HEK293 (cell line): ENCODE measurements around the gene DMD.

ENCODE experiments used
- CTCF ChIA-PET: fragments of 350-600 bp; formaldehyde crosslinking; extraction: SDS; loops from one replicate; lab custom pipeline; 2021; ENCODE audit warnings: antibody characterized with exemption; lab: Yijun Ruan, JAX
- POLR2A ChIA-PET: fragments of 300-600 bp; formaldehyde crosslinking; extraction: SDS; loops from one replicate; lab custom pipeline; 2020; ENCODE audit warnings: antibody characterized with exemption, inconsistent platforms; lab: Yijun Ruan, JAX
- H3K27ac ChIP-seq: fragments of 200-500 bp; sonication (Bioruptor generic); 2 replicates; pipeline ENCODE4 v1.5.1; 2014; ENCODE audit warnings: low read depth, low read length, control low read depth, inconsistent platforms; ENCODE audit errors: extremely low read depth
- H3K36me3 ChIP-seq, 2 experiments: fragments of 200-500 bp in 1 of 2; sonication (Bioruptor generic) in 1 of 2; 1 replicate in 1 of 2; 2 replicates in 1 of 2; pipeline ENCODE4 v1.5.1; 2014 to 2017; ENCODE audit warnings: inconsistent platforms in 2 of 2, low read length in 2 of 2; ENCODE audit not compliant: control insufficient read depth in 2 of 2, insufficient read depth in 1 of 2
- H3K4me1 ChIP-seq: fragments of 200-500 bp; sonication (Bioruptor generic); 2 replicates; pipeline ENCODE4 v1.5.1; 2014; ENCODE audit warnings: mild to moderate bottlenecking, low read length, inconsistent platforms; ENCODE audit not compliant: control insufficient read depth, insufficient read depth
- H3K4me3 ChIP-seq: 2 replicates; pipeline ENCODE4 v1.5.1; 2011; ENCODE audit warnings: low read depth, mild to moderate bottlenecking, control low read depth, low read length, moderate library complexity
- H3K9me3 ChIP-seq: fragments of 200-500 bp; sonication (Bioruptor generic); 2 replicates; pipeline ENCODE4 v1.5.1; 2014; ENCODE audit warnings: low read depth, low read length, inconsistent platforms; ENCODE audit not compliant: control insufficient read depth, insufficient read depth
- GFI1B ChIP-seq: fragments of 450-650 bp; formaldehyde crosslinking; IDR thresholded peaks from 2 replicates; pipeline ENCODE4 v1.5.1; 2016; ENCODE audit warnings: missing biosample characterization, missing genetic modification characterization
- IKZF3 ChIP-seq: fragments of 450-650 bp; IDR thresholded peaks from 2 replicates; pipeline ENCODE4 v1.5.0; 2018; ENCODE audit warnings: missing biosample characterization, mild to moderate bottlenecking, missing genetic modification characterization, moderate library complexity
- KLF1 ChIP-seq: fragments of 450-650 bp; formaldehyde crosslinking; IDR thresholded peaks from 2 replicates; pipeline ENCODE4 v1.5.1; 2016; ENCODE audit warnings: missing biosample characterization, missing genetic modification characterization
- SP2 ChIP-seq: fragments of 450-650 bp; formaldehyde crosslinking; IDR thresholded peaks from 2 replicates; pipeline ENCODE4 v1.5.1; 2016; ENCODE audit warnings: missing biosample characterization, missing genetic modification characterization
- SP7 ChIP-seq: fragments of 450-650 bp; formaldehyde crosslinking; IDR thresholded peaks from 2 replicates; pipeline ENCODE4 v1.5.1; 2016; ENCODE audit warnings: missing biosample characterization, missing genetic modification characterization
- ZBTB21 ChIP-seq: fragments of 450-650 bp; formaldehyde crosslinking; IDR thresholded peaks from 2 replicates; pipeline ENCODE4 v1.5.1; 2017; ENCODE audit warnings: missing biosample characterization, missing genetic modification characterization
- ZBTB8A ChIP-seq: fragments of 450-650 bp; formaldehyde crosslinking; IDR thresholded peaks from 2 replicates; pipeline ENCODE4 v1.5.1; 2016; ENCODE audit warnings: missing biosample characterization, missing genetic modification characterization
- ZNF221 ChIP-seq: fragments of 450-650 bp; formaldehyde crosslinking; IDR thresholded peaks from 2 replicates; pipeline ENCODE4 v1.5.1; 2017; ENCODE audit warnings: missing biosample characterization, missing genetic modification characterization, borderline replicate concordance
- ZNF266 ChIP-seq: fragments of 450-650 bp; formaldehyde crosslinking; IDR thresholded peaks from 2 replicates; pipeline ENCODE4 v1.5.1; 2016; ENCODE audit warnings: missing biosample characterization, missing genetic modification characterization, low read depth
- ZNF366 ChIP-seq: fragments of 450-650 bp; formaldehyde crosslinking; conservative IDR thresholded peaks from 2 replicates; pipeline ENCODE4 v1.5.1; 2016; ENCODE audit warnings: missing biosample characterization, missing genetic modification characterization
- ZNF394 ChIP-seq: fragments of 450-650 bp; formaldehyde crosslinking; IDR thresholded peaks from 2 replicates; pipeline ENCODE4 v1.5.1; 2016; ENCODE audit warnings: missing biosample characterization, missing genetic modification characterization, mild to moderate bottlenecking, moderate library complexity, borderline replicate concordance
- ZNF423 ChIP-seq: fragments of 450-650 bp; formaldehyde crosslinking; IDR thresholded peaks from 2 replicates; pipeline ENCODE4 v1.5.1; 2016; ENCODE audit warnings: missing biosample characterization, missing genetic modification characterization
- ZNF426 ChIP-seq: fragments of 450-650 bp; formaldehyde crosslinking; IDR thresholded peaks from 2 replicates; pipeline ENCODE4 v1.5.1; 2017; ENCODE audit warnings: missing biosample characterization, missing genetic modification characterization, mild to moderate bottlenecking, inconsistent platforms, moderate library complexity
- ZNF529 ChIP-seq: fragments of 450-650 bp; formaldehyde crosslinking; IDR thresholded peaks from 2 replicates; pipeline ENCODE4 v1.5.1; 2017; ENCODE audit warnings: missing genetic modification characterization, missing biosample characterization; ENCODE audit not compliant: insufficient replicate concordance
- ZNF555 ChIP-seq: fragments of 450-650 bp; formaldehyde crosslinking; conservative IDR thresholded peaks from 2 replicates; pipeline ENCODE4 v1.5.1; 2017; ENCODE audit warnings: missing biosample characterization, mild to moderate bottlenecking, missing genetic modification characterization, inconsistent platforms
- ZNF623 ChIP-seq: fragments of 450-650 bp; formaldehyde crosslinking; IDR thresholded peaks from 2 replicates; pipeline ENCODE4 v1.5.1; 2016; ENCODE audit warnings: missing biosample characterization, missing genetic modification characterization
- ZNF654 ChIP-seq: fragments of 450-650 bp; formaldehyde crosslinking; IDR thresholded peaks from 2 replicates; pipeline ENCODE4 v1.5.1; 2016; ENCODE audit warnings: low read depth, missing biosample characterization, missing genetic modification characterization
- ZSCAN30 ChIP-seq: fragments of 450-650 bp; IDR thresholded peaks from 2 replicates; pipeline ENCODE4 v1.5.1; 2018; ENCODE audit warnings: missing biosample characterization, mild to moderate bottlenecking, missing genetic modification characterization, moderate library complexity
- TF ChIP-seq, protein P1 (sequence below): fragments of 450-650 bp; formaldehyde crosslinking; conservative IDR thresholded peaks from 2 replicates; pipeline ENCODE4 v1.5.1; 2016; ENCODE audit warnings: low read depth, missing biosample characterization, missing genetic modification characterization
- TF ChIP-seq, protein P2 (sequence below): fragments of 450-650 bp; formaldehyde crosslinking; conservative IDR thresholded peaks from 2 replicates; pipeline ENCODE4 v1.5.1; 2016; ENCODE audit warnings: low read depth, missing biosample characterization, missing genetic modification characterization
- TF ChIP-seq, protein P3 (sequence below): fragments of 450-650 bp; formaldehyde crosslinking; IDR thresholded peaks from 2 replicates; pipeline ENCODE4 v1.5.1; 2016; ENCODE audit warnings: missing biosample characterization, missing genetic modification characterization
- TF ChIP-seq, protein P4 (sequence below): fragments of 450-650 bp; formaldehyde crosslinking; IDR thresholded peaks from 2 replicates; pipeline ENCODE4 v1.5.1; 2017; ENCODE audit warnings: missing biosample characterization, missing genetic modification characterization
- TF ChIP-seq, protein P5 (sequence below): fragments of 450-650 bp; formaldehyde crosslinking; IDR thresholded peaks from 2 replicates; pipeline ENCODE4 v1.5.1; 2017; ENCODE audit warnings: missing biosample characterization, missing genetic modification characterization

DMD gene

DNA sequence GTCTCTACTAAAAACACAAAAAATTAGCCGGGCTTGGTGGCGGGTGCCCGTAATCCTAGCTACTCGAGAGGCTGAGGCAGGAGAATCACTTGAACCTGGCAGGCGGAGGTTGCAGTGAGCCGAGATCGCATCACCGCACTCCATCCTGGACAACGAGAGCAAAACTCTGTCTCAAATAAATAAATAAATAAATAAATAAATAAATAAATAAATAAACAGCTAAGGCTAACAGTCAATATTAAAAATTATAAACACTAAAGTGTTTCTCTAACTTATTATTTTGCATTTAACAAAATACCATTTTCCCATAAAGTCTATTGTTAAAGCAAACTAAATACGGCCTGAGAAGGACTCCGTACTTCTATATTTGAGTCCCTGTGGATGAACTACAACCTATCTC is 137.7 kb downstream of the DMD start (continued):
- TF ChIP-seq, protein P1, sequence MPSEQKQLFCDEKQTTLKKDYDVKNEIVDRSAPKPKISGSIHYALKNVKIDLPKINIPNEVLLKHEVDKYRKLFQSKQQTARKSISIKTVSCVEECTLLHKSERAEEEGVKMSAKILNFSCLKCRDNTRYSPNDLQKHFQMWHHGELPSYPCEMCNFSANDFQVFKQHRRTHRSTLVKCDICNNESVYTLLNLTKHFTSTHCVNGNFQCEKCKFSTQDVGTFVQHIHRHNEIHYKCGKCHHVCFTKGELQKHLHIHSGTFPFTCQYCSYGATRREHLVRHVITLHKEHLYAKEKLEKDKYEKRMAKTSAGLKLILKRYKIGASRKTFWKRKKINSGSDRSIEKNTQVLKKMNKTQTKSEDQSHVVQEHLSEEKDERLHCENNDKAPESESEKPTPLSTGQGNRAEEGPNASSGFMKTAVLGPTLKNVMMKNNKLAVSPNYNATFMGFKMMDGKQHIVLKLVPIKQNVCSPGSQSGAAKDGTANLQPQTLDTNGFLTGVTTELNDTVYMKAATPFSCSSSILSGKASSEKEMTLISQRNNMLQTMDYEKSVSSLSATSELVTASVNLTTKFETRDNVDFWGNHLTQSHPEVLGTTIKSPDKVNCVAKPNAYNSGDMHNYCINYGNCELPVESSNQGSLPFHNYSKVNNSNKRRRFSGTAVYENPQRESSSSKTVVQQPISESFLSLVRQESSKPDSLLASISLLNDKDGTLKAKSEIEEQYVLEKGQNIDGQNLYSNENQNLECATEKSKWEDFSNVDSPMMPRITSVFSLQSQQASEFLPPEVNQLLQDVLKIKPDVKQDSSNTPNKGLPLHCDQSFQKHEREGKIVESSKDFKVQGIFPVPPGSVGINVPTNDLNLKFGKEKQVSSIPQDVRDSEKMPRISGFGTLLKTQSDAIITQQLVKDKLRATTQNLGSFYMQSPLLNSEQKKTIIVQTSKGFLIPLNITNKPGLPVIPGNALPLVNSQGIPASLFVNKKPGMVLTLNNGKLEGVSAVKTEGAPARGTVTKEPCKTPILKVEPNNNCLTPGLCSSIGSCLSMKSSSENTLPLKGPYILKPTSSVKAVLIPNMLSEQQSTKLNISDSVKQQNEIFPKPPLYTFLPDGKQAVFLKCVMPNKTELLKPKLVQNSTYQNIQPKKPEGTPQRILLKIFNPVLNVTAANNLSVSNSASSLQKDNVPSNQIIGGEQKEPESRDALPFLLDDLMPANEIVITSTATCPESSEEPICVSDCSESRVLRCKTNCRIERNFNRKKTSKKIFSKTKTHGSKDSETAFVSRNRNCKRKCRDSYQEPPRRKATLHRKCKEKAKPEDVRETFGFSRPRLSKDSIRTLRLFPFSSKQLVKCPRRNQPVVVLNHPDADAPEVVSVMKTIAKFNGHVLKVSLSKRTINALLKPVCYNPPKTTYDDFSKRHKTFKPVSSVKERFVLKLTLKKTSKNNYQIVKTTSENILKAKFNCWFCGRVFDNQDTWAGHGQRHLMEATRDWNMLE (tag by site-specific recombination) = peak; percentile 68
- 0 out of 2 replicates have a peak, but pooled peaks have one; percentile 8 for TF ChIP-seq ZNF654
- TF ChIP-seq ZNF623 (tag by site-specific recombination) = peak; percentile 53
- TF ChIP-seq ZNF426 (tag by site-specific recombination) = peak; percentile 69
- TF ChIP-seq ZNF266 (tag by site-specific recombination) = peak; percentile 26; the same call in 1 of the 2 replicates
- 0 out of 2 replicates have a peak, but pooled peaks have one; percentile 35 for TF ChIP-seq ZBTB8A (tag by site-specific recombination)
- TF ChIP-seq, protein P2, sequence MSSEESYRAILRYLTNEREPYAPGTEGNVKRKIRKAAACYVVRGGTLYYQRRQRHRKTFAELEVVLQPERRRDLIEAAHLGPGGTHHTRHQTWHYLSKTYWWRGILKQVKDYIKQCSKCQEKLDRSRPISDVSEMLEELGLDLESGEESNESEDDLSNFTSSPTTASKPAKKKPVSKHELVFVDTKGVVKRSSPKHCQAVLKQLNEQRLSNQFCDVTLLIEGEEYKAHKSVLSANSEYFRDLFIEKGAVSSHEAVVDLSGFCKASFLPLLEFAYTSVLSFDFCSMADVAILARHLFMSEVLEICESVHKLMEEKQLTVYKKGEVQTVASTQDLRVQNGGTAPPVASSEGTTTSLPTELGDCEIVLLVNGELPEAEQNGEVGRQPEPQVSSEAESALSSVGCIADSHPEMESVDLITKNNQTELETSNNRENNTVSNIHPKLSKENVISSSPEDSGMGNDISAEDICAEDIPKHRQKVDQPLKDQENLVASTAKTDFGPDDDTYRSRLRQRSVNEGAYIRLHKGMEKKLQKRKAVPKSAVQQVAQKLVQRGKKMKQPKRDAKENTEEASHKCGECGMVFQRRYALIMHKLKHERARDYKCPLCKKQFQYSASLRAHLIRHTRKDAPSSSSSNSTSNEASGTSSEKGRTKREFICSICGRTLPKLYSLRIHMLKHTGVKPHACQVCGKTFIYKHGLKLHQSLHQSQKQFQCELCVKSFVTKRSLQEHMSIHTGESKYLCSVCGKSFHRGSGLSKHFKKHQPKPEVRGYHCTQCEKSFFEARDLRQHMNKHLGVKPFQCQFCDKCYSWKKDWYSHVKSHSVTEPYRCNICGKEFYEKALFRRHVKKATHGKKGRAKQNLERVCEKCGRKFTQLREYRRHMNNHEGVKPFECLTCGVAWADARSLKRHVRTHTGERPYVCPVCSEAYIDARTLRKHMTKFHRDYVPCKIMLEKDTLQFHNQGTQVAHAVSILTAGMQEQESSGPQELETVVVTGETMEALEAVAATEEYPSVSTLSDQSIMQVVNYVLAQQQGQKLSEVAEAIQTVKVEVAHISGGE (tag by site-specific recombination) = peak; percentile 62
- peak; percentile 27 for TF ChIP-seq ZNF529 (tag by site-specific recombination)

DNA sequence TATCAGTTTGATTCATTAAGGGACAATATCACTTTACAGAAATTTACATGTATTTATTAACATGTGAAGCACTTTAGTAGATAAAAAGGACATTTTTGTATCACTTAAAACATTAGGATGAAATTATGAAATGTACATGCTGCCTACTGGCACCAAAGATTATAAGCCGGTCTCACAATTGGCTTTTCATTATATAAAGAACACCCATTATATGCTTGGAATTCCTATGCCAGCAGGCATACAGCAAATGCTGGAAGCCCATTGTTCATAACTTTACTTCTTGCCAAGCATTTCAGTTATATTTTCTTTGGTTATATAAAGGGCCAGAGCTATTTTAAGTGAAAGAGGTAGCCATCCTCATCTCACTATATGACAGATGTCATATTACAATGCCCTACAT is 145.9 kb downstream of the DMD start:
- no peaks in the 10 kb centered on the region for H3K4me1 ChIP-seq
- TF ChIP-seq, protein P3, sequence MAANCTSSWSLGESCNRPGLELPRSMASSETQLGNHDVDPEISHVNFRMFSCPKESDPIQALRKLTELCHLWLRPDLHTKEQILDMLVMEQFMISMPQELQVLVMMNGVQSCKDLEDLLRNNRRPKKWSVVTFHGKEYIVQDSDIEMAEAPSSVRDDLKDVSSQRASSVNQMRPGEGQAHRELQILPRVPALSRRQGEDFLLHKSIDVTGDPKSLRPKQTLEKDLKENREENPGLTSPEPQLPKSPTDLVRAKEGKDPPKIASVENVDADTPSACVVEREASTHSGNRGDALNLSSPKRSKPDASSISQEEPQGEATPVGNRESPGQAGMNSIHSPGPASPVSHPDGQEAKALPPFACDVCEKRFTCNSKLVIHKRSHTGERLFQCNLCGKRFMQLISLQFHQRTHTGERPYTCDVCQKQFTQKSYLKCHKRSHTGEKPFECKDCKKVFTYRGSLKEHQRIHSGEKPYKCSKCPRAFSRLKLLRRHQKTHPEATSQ (tag by site-specific recombination) = no peak
- TF ChIP-seq KLF1 (tag by site-specific recombination) = no peak
- TF ChIP-seq SP7 (tag by site-specific recombination) = no peak
- TF ChIP-seq ZSCAN30 (tag by site-specific recombination) = no peak
- no peak for TF ChIP-seq GFI1B (tag by site-specific recombination)
- TF ChIP-seq IKZF3 (tag by site-specific recombination) = no peak
- TF ChIP-seq ZNF221 (tag by site-specific recombination) = no peak
- no peak for TF ChIP-seq ZNF423 (tag by site-specific recombination)
- no peak for TF ChIP-seq ZBTB21
- TF ChIP-seq, protein P4, sequence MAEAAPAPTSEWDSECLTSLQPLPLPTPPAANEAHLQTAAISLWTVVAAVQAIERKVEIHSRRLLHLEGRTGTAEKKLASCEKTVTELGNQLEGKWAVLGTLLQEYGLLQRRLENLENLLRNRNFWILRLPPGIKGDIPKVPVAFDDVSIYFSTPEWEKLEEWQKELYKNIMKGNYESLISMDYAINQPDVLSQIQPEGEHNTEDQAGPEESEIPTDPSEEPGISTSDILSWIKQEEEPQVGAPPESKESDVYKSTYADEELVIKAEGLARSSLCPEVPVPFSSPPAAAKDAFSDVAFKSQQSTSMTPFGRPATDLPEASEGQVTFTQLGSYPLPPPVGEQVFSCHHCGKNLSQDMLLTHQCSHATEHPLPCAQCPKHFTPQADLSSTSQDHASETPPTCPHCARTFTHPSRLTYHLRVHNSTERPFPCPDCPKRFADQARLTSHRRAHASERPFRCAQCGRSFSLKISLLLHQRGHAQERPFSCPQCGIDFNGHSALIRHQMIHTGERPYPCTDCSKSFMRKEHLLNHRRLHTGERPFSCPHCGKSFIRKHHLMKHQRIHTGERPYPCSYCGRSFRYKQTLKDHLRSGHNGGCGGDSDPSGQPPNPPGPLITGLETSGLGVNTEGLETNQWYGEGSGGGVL (tag by site-specific recombination) = no peak
- no peak for TF ChIP-seq ZNF394 (tag by site-specific recombination)
- TF ChIP-seq, protein P5, sequence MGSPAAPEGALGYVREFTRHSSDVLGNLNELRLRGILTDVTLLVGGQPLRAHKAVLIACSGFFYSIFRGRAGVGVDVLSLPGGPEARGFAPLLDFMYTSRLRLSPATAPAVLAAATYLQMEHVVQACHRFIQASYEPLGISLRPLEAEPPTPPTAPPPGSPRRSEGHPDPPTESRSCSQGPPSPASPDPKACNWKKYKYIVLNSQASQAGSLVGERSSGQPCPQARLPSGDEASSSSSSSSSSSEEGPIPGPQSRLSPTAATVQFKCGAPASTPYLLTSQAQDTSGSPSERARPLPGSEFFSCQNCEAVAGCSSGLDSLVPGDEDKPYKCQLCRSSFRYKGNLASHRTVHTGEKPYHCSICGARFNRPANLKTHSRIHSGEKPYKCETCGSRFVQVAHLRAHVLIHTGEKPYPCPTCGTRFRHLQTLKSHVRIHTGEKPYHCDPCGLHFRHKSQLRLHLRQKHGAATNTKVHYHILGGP = no peak
- TF ChIP-seq ZNF555 (tag by site-specific recombination) = no peak
- no peak for TF ChIP-seq ZNF366
- TF ChIP-seq SP2 (tag by site-specific recombination) = no peak
- TF ChIP-seq, all 188 proteins: peak for 0
- no peaks in the 10 kb centered on the region for H3K36me3 ChIP-seq
- ChIA-PET CTCF (no interaction called here), POLR2A (no interaction called here)
- no peaks in the 10 kb centered on the region for H3K9me3 ChIP-seq
- H3K27ac ChIP-seq = no peak overlapping the region
- H3K4me3 ChIP-seq = no peak overlapping the region
